ENCODE data around the gene COL6A6. TPM values are rescaled to one million over a fixed set of nuclear protein-coding genes. Genes with fewer than 3 reads are reported as not detected.

The COL6A6 gene
- total RNA-seq, 4 donors from 2014 or later = 0.04 to 0.57 (median 0.09) TPM; not detected in 1

- Histone ChIP-seq H3K4me3 (no peak overlapping the region), H3K4me1 (no peaks in the 10 kb centered on the region), H3K27ac (no peak overlapping the region), H3K36me3 (no peaks in the 10 kb centered on the region), H3K27me3 (no peaks in the 10 kb centered on the region), H3K9me3 (no peaks in the 10 kb centered on the region)
- WGBS, 2 donors = 73 to 84% methylated on average over 11 to 13 of the region's 13 CpGs
- DNase-seq = no peak
- intact Hi-C loops (cut with DNase I) = no loop called here
- TF ChIP-seq CTCF (IDR thresholded peaks at IDR 0.05) (no peak), POLR2A (IDR thresholded peaks at IDR 0.05) (no peak)
Observed at GRCh38 chr3:130565224-130565623, 48.2 kb downstream of the COL6A6 start.

Other genes with a start within 250 kb of the COL6A6 start
- under 1 TPM; 0.11 to 0.76 (median 0.20) TPM for gene COL6A5, start 171.5 kb upstream of the COL6A6 start, total RNA-seq
- 10 to 100 TPM; 15.4 to 27.3 (median 24.0) TPM for gene PIK3R4, start 229.7 kb downstream of the COL6A6 start, total RNA-seq